ENCODE data around the gene CFAP77.

DNA sequence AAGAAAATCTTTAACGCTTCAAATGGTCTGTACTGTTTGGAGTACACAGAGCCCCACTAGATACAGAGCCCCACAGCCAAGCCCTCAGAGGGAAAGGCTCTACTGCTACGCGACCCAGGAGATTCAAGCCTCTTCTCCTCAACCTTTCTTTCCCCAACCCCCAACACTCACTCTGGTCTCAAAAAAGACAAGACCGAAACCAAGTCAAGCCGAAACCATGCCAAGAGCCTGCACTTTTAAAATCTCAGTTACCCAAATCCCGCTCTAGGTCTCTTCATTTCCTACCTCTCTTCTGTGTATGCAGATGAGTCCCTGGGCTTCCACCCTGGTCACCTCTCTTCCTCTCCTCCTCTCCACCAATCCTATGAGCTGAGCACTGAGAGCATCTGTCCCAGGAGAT, 204.3 kb downstream of the CFAP77 start:
- TF ChIP-seq, protein P1, sequence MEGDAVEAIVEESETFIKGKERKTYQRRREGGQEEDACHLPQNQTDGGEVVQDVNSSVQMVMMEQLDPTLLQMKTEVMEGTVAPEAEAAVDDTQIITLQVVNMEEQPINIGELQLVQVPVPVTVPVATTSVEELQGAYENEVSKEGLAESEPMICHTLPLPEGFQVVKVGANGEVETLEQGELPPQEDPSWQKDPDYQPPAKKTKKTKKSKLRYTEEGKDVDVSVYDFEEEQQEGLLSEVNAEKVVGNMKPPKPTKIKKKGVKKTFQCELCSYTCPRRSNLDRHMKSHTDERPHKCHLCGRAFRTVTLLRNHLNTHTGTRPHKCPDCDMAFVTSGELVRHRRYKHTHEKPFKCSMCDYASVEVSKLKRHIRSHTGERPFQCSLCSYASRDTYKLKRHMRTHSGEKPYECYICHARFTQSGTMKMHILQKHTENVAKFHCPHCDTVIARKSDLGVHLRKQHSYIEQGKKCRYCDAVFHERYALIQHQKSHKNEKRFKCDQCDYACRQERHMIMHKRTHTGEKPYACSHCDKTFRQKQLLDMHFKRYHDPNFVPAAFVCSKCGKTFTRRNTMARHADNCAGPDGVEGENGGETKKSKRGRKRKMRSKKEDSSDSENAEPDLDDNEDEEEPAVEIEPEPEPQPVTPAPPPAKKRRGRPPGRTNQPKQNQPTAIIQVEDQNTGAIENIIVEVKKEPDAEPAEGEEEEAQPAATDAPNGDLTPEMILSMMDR (IDR thresholded peaks at IDR 0.05; ENCODE audit: low read depth, low read length) = no peak
- TF ChIP-seq POLR2A (IDR thresholded peaks at IDR 0.05; ENCODE audit: extremely low read depth, insufficient read length) = no peak
- TF ChIP-seq, protein P2, sequence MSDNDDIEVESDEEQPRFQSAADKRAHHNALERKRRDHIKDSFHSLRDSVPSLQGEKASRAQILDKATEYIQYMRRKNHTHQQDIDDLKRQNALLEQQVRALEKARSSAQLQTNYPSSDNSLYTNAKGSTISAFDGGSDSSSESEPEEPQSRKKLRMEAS (IDR thresholded peaks at IDR 0.05; ENCODE audit: low read depth, low read length) = no peak

Data from NB4 (cell line).